ENCODE results near the gene RACGAP1.

RACGAP1 gene

GRCh38 chr12:49956663-49957569, 68.4 kb downstream of the RACGAP1 start:
- DNase-seq, result no peak

- DNase-seq, result no peak
Measured at GRCh38 chr12:49955899-49956662, 69.2 kb downstream of the RACGAP1 start.

- DNase-seq, result no peak
Measured at GRCh38 chr12:49954863-49955830, 70.1 kb downstream of the RACGAP1 start.

GRCh38 chr12:49953961-49954846, 71.1 kb downstream of the RACGAP1 start:
- no peak for DNase-seq

- no peak for DNase-seq
Measured at GRCh38 chr12:49953151-49953550, 72.1 kb downstream of the RACGAP1 start.

- no peak for DNase-seq
Measured at GRCh38 chr12:49952391-49953055, 72.8 kb downstream of the RACGAP1 start.

- DNase-seq, result no peak
Measured at GRCh38 chr12:49951411-49952240, 73.7 kb downstream of the RACGAP1 start.

- DNase-seq, result no peak
Measured at GRCh38 chr12:49950273-49951251, 74.7 kb downstream of the RACGAP1 start, which contains the start of gene AQP2. Gene AQP2 (plus strand): TSS chr12:49950737. CDS start chr12:49950831, 94 bp downstream.

- no peak for DNase-seq
Measured at GRCh38 chr12:49949866-49950265, 75.4 kb downstream of the RACGAP1 start.

- no peak for DNase-seq
Measured at GRCh38 chr12:49948866-49949845, 76.1 kb downstream of the RACGAP1 start.

- no peak for DNase-seq
Measured at GRCh38 chr12:49947593-49948226, 77.6 kb downstream of the RACGAP1 start.

- DNase-seq, result no peak
Measured at GRCh38 chr12:49946497-49946896, 78.8 kb downstream of the RACGAP1 start.

- DNase-seq, result no peak
Measured at GRCh38 chr12:49946086-49946485, 79.2 kb downstream of the RACGAP1 start.

GRCh38 chr12:49945394-49946080, 79.8 kb downstream of the RACGAP1 start:
- peak; percentile 10 to 86 (median 64) for DNase-seq

- DNase-seq, result no peak
Measured at GRCh38 chr12:49944718-49945117, 80.6 kb downstream of the RACGAP1 start.
